Measurements from ENCODE around the gene MBTPS1. TPM values are rescaled to one million over a fixed set of nuclear protein-coding genes. Genes with fewer than 3 reads are reported as not detected.

The MBTPS1 gene
- total and polyA plus RNA-seq, 10 of the 15 experiments (the other 5 are each of a cell fraction or from before 2014, with no cell fraction given): 1.3 to 43.9 (median 35.2) TPM

DNA sequence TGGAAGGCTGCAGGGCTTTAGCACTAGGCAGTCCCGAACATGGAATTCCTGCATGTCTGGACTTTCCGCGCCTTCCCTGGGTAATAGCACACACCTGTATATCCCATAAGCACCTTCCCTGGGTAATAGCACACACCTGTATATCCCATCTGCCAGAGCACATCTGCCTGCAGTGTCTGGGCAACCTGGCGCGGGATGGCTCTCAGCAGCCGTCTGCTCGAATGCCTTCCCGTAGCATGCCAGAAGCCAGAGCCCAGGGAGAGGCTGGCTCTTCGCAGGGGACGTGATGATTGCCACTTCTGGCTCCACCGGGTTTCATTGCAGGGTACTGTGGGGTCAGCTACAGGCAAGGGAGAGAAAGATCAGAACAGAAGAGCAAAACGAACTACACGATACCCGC lies 21.3 kb downstream of the MBTPS1 start:
- ChIA-PET CTCF (no interaction called here), POLR2A (interaction anchor here (0.6 kb wide), 1 partner anchor 202 kb away, joined by 7 read pairs; no protein-coding TSS in a partner anchor), RAD21 (ENCODE audit: unreplicated experiment) (no interaction called here), SMC1A (ENCODE audit: uncharacterized antibody, unreplicated experiment) (no interaction called here)
- BruUV-seq (replicated peaks): no TSS peak
- DNase-seq (ENCODE audit: low read depth, low spot score) (no peak), FAIRE-seq (no peak), ATAC-seq (no peak)
- Histone ChIP-seq H2AFZ (ENCODE audit: control insufficient read depth, low read depth, low read length) (no peak overlapping the region), H3K79me2 (ENCODE audit: control insufficient read depth, insufficient read depth, low read length) (no peaks in the 10 kb centered on the region), H3K9me3 (replicated peaks; ENCODE audit: control insufficient read depth, insufficient read depth, low read length) (no peaks in the 10 kb centered on the region), H4K20me1 (ENCODE audit: control insufficient read depth, insufficient read depth) (peaks cover 2% of the 10 kb centered on the region; the same call in 1 of the 2 replicates), H3K27me3 (replicated peaks in 1 of 2; ENCODE audit: control insufficient read depth in 2 of 2, insufficient read depth in 2 of 2, low read length in 1 of 2) (no peaks in the 10 kb centered on the region), H3K4me3 (no peak overlapping the region), H3K9ac (ENCODE audit: control insufficient read depth, insufficient read depth, low read length) (no peak overlapping the region), H3K36me3 (ENCODE audit: control insufficient read depth in 2 of 2, insufficient read depth in 2 of 2, low read length in 1 of 2) (peaks cover 13 to 43% of the 10 kb centered on the region in 2 experiments), H3K4me1 (ENCODE audit: control insufficient read depth, insufficient read depth, low read length) (no peaks in the 10 kb centered on the region; the same call in 1 of the 2 replicates), H3K4me2 (ENCODE audit: control insufficient read depth, insufficient read depth) (no peak overlapping the region), H3K27ac (ENCODE audit: control insufficient read depth, insufficient read depth) (no peak overlapping the region)
- intact Hi-C loops (cut with micrococcal nuclease; ENCODE audit: unreplicated experiment): no loop called here
- WGBS (ENCODE audit: insufficient coverage, insufficient replicate concordance, low lambda C conversion rate, missing lambda C conversion rate): 97% methylated on average over 14 of the region's 14 CpGs
- no peak for TF ChIP-seq RELA (IDR thresholded peaks at IDR 0.05; ENCODE audit: borderline replicate concordance, partially characterized antibody)
- TF ChIP-seq NR2C1 (IDR thresholded peaks at IDR 0.05): no peak
- TF ChIP-seq ZBTB4 (CRISPR knock-in tag; IDR thresholded peaks at IDR 0.05): no peak
- in situ Hi-C loops (cut with MboI): no loop called here

- ATAC-seq (no peak), DNase-seq (ENCODE audit: low read depth, low spot score) (no peak), FAIRE-seq (no peak)
- SMC1A ChIA-PET (ENCODE audit: uncharacterized antibody, unreplicated experiment): interaction anchor here (0.6 kb wide), 1 partner anchor 194 kb away, joined by 3 read pairs; no protein-coding TSS in a partner anchor
- Histone ChIP-seq H3K9ac (ENCODE audit: control insufficient read depth, insufficient read depth, low read length) (no peak overlapping the region), H3K4me3 (no peak overlapping the region), H2AFZ (ENCODE audit: control insufficient read depth, low read depth, low read length) (no peak overlapping the region), H3K27me3 (replicated peaks in 1 of 2; ENCODE audit: control insufficient read depth in 2 of 2, insufficient read depth in 2 of 2, low read length in 1 of 2) (no peaks in the 10 kb centered on the region), H3K9me3 (replicated peaks; ENCODE audit: control insufficient read depth, insufficient read depth, low read length) (no peaks in the 10 kb centered on the region), H4K20me1 (ENCODE audit: control insufficient read depth, insufficient read depth) (peaks cover 8% of the 10 kb centered on the region), H3K4me2 (ENCODE audit: control insufficient read depth, insufficient read depth) (no peak overlapping the region), H3K4me1 (ENCODE audit: control insufficient read depth, insufficient read depth, low read length) (peaks cover 11% of the 10 kb centered on the region), H3K27ac (ENCODE audit: control insufficient read depth, insufficient read depth) (no peak overlapping the region), H3K79me2 (ENCODE audit: control insufficient read depth, insufficient read depth, low read length) (no peaks in the 10 kb centered on the region), H3K36me3 (ENCODE audit: control insufficient read depth in 2 of 2, insufficient read depth in 2 of 2, low read length in 1 of 2) (peaks cover 18 to 50% of the 10 kb centered on the region in 2 experiments)
- CTCF ChIA-PET: no interaction called here
- no TSS peak for BruUV-seq (replicated peaks)
- POLR2A ChIA-PET: no interaction called here
- WGBS (ENCODE audit: insufficient coverage, insufficient replicate concordance, low lambda C conversion rate, missing lambda C conversion rate): 98% methylated on average over 4 of the region's 4 CpGs
- no peak for TF ChIP-seq GABPA (IDR thresholded peaks at IDR 0.05; ENCODE audit: low read depth)
- in situ Hi-C loops (cut with MboI) (no loop called here), intact Hi-C loops (cut with micrococcal nuclease; ENCODE audit: unreplicated experiment) (no loop called here)
- RAD21 ChIA-PET (ENCODE audit: unreplicated experiment): no interaction called here
Measured at GRCh38 chr16:84093879-84094270, 22.9 kb downstream of the MBTPS1 start.

Data from GM12878 (cell line).